Fibroblast of lung (primary cell): ENCODE measurements around the gene RDH5. TPM values are rescaled to one million over a fixed set of nuclear protein-coding genes. Genes with fewer than 3 reads are reported as not detected.

Experiments
- DNase-seq, 2 donors: peaks; one replicate each; pipeline versions ENCODE4 v3.0.0 to v3.0.0-alpha.2; 2010; ENCODE audit warnings: low read depth in 2 of 2
- H2AFZ ChIP-seq: 2 replicates; pipeline ENCODE4 v1.5.1; 2012; ENCODE audit warnings: low read length, control low read depth, inconsistent platforms
- H3K27ac ChIP-seq: 2 replicates; pipeline ENCODE4 v1.5.1; 2011; ENCODE audit warnings: low read length, control low read depth; ENCODE audit not compliant: insufficient read depth
- H3K27me3 ChIP-seq: 2 replicates; pipeline ENCODE4 v1.5.1; 2011; ENCODE audit warnings: mild to moderate bottlenecking, low read length; ENCODE audit not compliant: control insufficient read depth, insufficient read depth
- H3K36me3 ChIP-seq: 2 replicates; pipeline ENCODE4 v1.5.1; 2011; ENCODE audit warnings: low read length; ENCODE audit not compliant: control insufficient read depth, insufficient read depth
- H3K4me1 ChIP-seq: 2 replicates; pipeline ENCODE4 v1.5.1; 2011; ENCODE audit warnings: low read length; ENCODE audit not compliant: control insufficient read depth, insufficient read depth; ENCODE audit errors: extremely low read depth
- H3K4me2 ChIP-seq: 2 replicates; pipeline ENCODE4 v1.5.1; 2011; ENCODE audit warnings: low read length, control low read depth; ENCODE audit not compliant: insufficient read depth; ENCODE audit errors: extremely low read depth
- H3K4me3 ChIP-seq, 4 experiments: fragments of 200-600 bp in 1 of 4; sonication (generic) in 1 of 4; replicated peaks in 1 of 4; 2 replicates each; pipeline ENCODE4 v1.5.1; 2011 to 2016; ENCODE audit warnings: low read length in 4 of 4, low read depth in 3 of 4, mild to moderate bottlenecking in 3 of 4, control low read depth in 2 of 4, inconsistent platforms in 1 of 4, mixed read lengths in 1 of 4; ENCODE audit not compliant: insufficient read depth in 1 of 4; ENCODE audit errors: control extremely low read depth in 1 of 4
- H3K79me2 ChIP-seq: 2 replicates; pipeline ENCODE4 v1.5.1; 2012; ENCODE audit warnings: mild to moderate bottlenecking, low read length, inconsistent platforms; ENCODE audit not compliant: control insufficient read depth, insufficient read depth
- H3K9ac ChIP-seq: 2 replicates; pipeline ENCODE4 v1.5.1; 2011; ENCODE audit warnings: mild to moderate bottlenecking, low read length, control low read depth; ENCODE audit not compliant: insufficient read depth
- H3K9me3 ChIP-seq: 2 replicates; pipeline ENCODE4 v1.5.1; 2012; ENCODE audit warnings: low read depth, low read length; ENCODE audit not compliant: control insufficient read depth, insufficient read depth
- H4K20me1 ChIP-seq: 2 replicates; pipeline ENCODE4 v1.5.1; 2011; ENCODE audit warnings: low read length; ENCODE audit not compliant: control insufficient read depth, insufficient read depth; ENCODE audit errors: extremely low read depth
- EZH2 ChIP-seq: IDR thresholded peaks from 2 replicates; pipeline ENCODE4 v1.5.1; 2012; ENCODE audit warnings: low read length, control low read depth, mild to moderate bottlenecking; ENCODE audit errors: missing control alignments
- polyA plus RNA-seq, 2 donors: library from polyadenylated mRNA; depleted of rRNA in 1 of 2; stranded (reverse) in 1 of 2; unstranded in 1 of 2; fragments of >200 nt; gene quantifications; 2 replicates each; pipeline ENCODE4 v1.2.1, GENCODE V29; 2011 to 2012; ENCODE audit warnings: missing spikeins in 1 of 2
- total RNA-seq: library from RNA; depleted of rRNA; stranded (reverse); fragments of >200 nt; gene quantifications from 2 replicates; pipeline ENCODE4 v1.2.1, GENCODE V29; 2014
- TF ChIP-seq, protein P1 (sequence below), 2 donors: IDR thresholded peaks in 1 of 2; conservative IDR thresholded peaks in 1 of 2; 1 replicate in 1 of 2; 2 replicates in 1 of 2; pipeline ENCODE4 v1.5.1; 2011 to 2012; ENCODE audit warnings: low read length in 2 of 2, control low read depth in 1 of 2, inconsistent platforms in 1 of 2, low read depth in 1 of 2, mild to moderate bottlenecking in 1 of 2

RDH5 gene
- total and polyA plus RNA-seq, 2 donors (not counting 1 experiment from before 2014, with no cell fraction given), result 16.7 to 49.2 TPM

DNA sequence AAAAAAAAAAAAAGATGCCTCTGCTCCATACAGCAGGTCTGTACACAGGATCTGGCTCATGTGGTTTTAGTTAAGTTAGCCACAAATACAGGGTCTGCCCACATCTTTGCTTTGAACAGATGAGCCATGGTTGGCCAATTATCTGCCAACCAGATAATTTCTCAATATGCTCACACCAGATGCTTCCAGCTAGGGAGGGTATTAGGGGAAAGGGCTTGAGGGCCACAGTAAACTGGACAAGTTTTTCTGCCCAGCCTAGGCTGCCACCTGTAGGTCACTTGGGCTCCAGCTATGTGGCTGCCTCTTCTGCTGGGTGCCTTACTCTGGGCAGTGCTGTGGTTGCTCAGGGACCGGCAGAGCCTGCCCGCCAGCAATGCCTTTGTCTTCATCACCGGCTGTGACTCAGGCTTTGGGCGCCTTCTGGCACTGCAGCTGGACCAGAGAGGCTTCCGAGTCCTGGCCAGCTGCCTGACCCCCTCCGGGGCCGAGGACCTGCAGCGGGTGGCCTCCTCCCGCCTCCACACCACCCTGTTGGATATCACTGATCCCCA is 776 bp downstream of the RDH5 start:
- H3K27me3 ChIP-seq, result no peaks in the 10 kb centered on the region
- peaks cover 16% of the 10 kb centered on the region for H3K36me3 ChIP-seq
- H4K20me1 ChIP-seq, result no peaks in the 10 kb centered on the region
- DNase-seq, result peak; percentile 93 to 95
- H3K4me2 ChIP-seq, result peak overlapping the region; percentile 80
- peak overlapping the region; percentile 10 for H3K9ac ChIP-seq
- peak overlapping the region in 2 of 4 experiments; percentile 22 to 43 for H3K4me3 ChIP-seq
- H3K79me2 ChIP-seq, result peaks cover 24% of the 10 kb centered on the region
- H3K9me3 ChIP-seq, result no peaks in the 10 kb centered on the region
- H3K4me1 ChIP-seq, result peaks cover 58% of the 10 kb centered on the region
- TF ChIP-seq, protein P1, sequence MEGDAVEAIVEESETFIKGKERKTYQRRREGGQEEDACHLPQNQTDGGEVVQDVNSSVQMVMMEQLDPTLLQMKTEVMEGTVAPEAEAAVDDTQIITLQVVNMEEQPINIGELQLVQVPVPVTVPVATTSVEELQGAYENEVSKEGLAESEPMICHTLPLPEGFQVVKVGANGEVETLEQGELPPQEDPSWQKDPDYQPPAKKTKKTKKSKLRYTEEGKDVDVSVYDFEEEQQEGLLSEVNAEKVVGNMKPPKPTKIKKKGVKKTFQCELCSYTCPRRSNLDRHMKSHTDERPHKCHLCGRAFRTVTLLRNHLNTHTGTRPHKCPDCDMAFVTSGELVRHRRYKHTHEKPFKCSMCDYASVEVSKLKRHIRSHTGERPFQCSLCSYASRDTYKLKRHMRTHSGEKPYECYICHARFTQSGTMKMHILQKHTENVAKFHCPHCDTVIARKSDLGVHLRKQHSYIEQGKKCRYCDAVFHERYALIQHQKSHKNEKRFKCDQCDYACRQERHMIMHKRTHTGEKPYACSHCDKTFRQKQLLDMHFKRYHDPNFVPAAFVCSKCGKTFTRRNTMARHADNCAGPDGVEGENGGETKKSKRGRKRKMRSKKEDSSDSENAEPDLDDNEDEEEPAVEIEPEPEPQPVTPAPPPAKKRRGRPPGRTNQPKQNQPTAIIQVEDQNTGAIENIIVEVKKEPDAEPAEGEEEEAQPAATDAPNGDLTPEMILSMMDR (conservative IDR thresholded peaks at IDR 0.05 in 1 of 2, IDR thresholded peaks at IDR 0.05 in 1 of 2; ENCODE audit: low read depth in 1 of 2, low read length in 2 of 2), result peak; percentile 40 to 57
- TF ChIP-seq EZH2, result no peak
- H3K27ac ChIP-seq, result peak overlapping the region; percentile 90
- no peak overlapping the region for H2AFZ ChIP-seq

DNA sequence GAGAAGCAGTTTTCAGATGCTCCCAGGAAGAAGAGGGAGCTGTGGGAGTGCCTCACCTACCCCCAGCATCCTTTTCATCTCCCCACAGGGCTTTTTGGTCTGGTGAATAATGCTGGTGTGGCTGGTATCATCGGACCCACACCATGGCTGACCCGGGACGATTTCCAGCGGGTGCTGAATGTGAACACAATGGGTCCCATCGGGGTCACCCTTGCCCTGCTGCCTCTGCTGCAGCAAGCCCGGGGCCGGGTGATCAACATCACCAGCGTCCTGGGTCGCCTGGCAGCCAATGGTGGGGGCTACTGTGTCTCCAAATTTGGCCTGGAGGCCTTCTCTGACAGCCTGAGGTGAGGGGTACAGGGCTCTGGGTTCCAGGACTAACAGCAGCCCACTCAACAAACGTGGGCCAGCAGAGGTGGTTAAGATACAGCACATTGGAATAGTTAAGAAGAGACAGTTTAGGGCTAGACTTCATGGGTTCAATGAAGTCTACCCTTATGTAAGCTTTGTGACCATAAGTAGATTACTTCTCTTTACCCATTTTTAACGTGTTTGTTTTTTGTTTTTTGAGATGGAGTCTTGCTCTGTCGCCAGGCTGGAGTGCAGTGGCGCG is 1.5 kb downstream of the RDH5 start:
- peak overlapping the region; percentile 17 for H3K4me2 ChIP-seq
- TF ChIP-seq EZH2, result no peak
- TF ChIP-seq, protein P1 (conservative IDR thresholded peaks at IDR 0.05 in 1 of 2, IDR thresholded peaks at IDR 0.05 in 1 of 2; ENCODE audit: low read depth in 1 of 2, low read length in 2 of 2), result no peak
- peaks cover 32% of the 10 kb centered on the region for H3K79me2 ChIP-seq
- H3K4me3 ChIP-seq, result peak overlapping the region in 2 of 4 experiments; percentile 2 to 43
- peaks cover 61% of the 10 kb centered on the region for H3K4me1 ChIP-seq
- no peak overlapping the region for H2AFZ ChIP-seq
- DNase-seq, result no peak
- H3K27ac ChIP-seq, result peak overlapping the region; percentile 90
- no peaks in the 10 kb centered on the region for H3K9me3 ChIP-seq
- H3K27me3 ChIP-seq, result no peaks in the 10 kb centered on the region
- H3K9ac ChIP-seq, result no peak overlapping the region
- peaks cover 18% of the 10 kb centered on the region for H3K36me3 ChIP-seq
- no peaks in the 10 kb centered on the region for H4K20me1 ChIP-seq

DNA sequence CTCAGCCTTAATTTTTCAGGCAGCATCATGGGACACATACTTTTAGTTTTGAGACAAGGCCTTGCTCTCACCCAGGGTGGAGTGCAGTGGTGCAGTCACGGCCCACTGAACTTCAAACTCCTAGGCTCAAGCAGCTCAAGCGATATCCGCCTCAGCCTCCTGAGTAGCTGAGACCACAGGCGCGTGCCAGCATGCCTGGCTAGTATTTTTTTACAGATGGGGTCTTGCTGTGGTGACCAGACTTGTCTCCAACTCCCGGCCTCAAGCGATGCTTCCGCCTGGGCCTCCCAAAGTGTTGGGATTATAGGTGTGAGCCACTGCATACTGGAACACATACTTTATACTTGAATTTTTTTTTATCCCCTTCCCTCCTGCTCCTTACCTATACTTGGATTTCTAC is 2.8 kb downstream of the RDH5 start:
- H3K27ac ChIP-seq, result peak overlapping the region; percentile 0
- no peaks in the 10 kb centered on the region for H3K27me3 ChIP-seq
- no peak overlapping the region for H2AFZ ChIP-seq
- no peaks in the 10 kb centered on the region for H4K20me1 ChIP-seq
- no peak overlapping the region for H3K9ac ChIP-seq
- H3K79me2 ChIP-seq, result peaks cover 44% of the 10 kb centered on the region
- no peak overlapping the region for H3K4me3 ChIP-seq
- H3K4me2 ChIP-seq, result no peak overlapping the region
- H3K9me3 ChIP-seq, result no peaks in the 10 kb centered on the region
- TF ChIP-seq, protein P1 (conservative IDR thresholded peaks at IDR 0.05 in 1 of 2, IDR thresholded peaks at IDR 0.05 in 1 of 2; ENCODE audit: low read depth in 1 of 2, low read length in 2 of 2), result no peak
- TF ChIP-seq EZH2, result no peak
- H3K36me3 ChIP-seq, result peaks cover 19% of the 10 kb centered on the region
- DNase-seq, result no peak
- H3K4me1 ChIP-seq, result peaks cover 54% of the 10 kb centered on the region
